Measurements from ENCODE around the gene GPR42.

Gene GPR42

GRCh38 chr19:35360880-35361420, 9.9 kb upstream of the GPR42 start:
- no peak for DNase-seq (ENCODE audit: low read depth)
- no peak overlapping the region for H3K4me3 ChIP-seq (ENCODE audit: low read depth, low read length)
- TF ChIP-seq, protein P1, sequence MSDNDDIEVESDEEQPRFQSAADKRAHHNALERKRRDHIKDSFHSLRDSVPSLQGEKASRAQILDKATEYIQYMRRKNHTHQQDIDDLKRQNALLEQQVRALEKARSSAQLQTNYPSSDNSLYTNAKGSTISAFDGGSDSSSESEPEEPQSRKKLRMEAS (IDR thresholded peaks at IDR 0.05; ENCODE audit: low read depth, low read length) = no peak
- no peak for TF ChIP-seq CTCF (IDR thresholded peaks at IDR 0.05; ENCODE audit: low read depth, low read length)
- TF ChIP-seq POLR2A (IDR thresholded peaks at IDR 0.05; ENCODE audit: extremely low read depth, insufficient read length) = no peak
- no peak for TF ChIP-seq MYC (IDR thresholded peaks at IDR 0.05; ENCODE audit: low read depth, low read length)

- H3K4me3 ChIP-seq (ENCODE audit: low read depth, low read length) = no peak overlapping the region
- TF ChIP-seq CTCF (IDR thresholded peaks at IDR 0.05; ENCODE audit: low read depth, low read length) = no peak
- DNase-seq (ENCODE audit: low read depth) = no peak
Observed at GRCh38 chr19:35362261-35363000, 8.4 kb upstream of the GPR42 start.

DNA sequence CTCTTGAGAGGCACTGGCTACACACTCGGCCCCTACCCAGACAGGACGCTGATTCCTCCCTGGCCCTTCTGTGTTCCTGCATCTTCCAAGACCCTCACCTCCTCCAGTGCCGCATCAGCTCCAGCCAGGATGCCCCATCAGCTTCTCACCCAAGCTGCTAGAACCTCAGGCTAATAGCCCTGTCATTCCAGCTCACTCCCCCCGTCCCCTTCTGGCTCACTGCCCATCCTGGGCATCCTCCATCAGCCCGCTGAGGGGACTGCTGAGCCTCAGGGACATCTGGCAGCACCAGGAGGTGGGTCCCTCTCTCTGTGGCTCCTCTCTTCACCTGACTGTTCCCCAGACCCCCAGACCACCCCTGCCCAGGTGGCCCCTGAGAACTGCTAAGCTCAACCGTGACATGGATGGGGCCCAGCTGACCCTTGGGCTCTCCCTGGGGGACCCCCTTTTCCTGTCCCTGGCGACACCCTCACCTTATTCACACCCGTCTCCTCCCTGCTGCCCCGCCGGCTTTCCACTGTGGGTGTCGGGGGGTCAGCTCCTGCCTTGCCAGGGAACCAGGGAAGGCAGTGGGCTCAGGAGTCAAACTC, 7.8 kb upstream of the GPR42 start:
- DNase-seq (ENCODE audit: low read depth) = no peak
- TF ChIP-seq, protein P1 (IDR thresholded peaks at IDR 0.05; ENCODE audit: low read depth, low read length) = no peak
- TF ChIP-seq POLR2A (IDR thresholded peaks at IDR 0.05; ENCODE audit: extremely low read depth, insufficient read length) (no peak), CTCF (IDR thresholded peaks at IDR 0.05; ENCODE audit: low read depth, low read length) (no peak), MYC (IDR thresholded peaks at IDR 0.05; ENCODE audit: low read depth, low read length) (no peak)
- no peak overlapping the region for H3K4me3 ChIP-seq (ENCODE audit: low read depth, low read length)

- TF ChIP-seq, protein P1 (IDR thresholded peaks at IDR 0.05; ENCODE audit: low read depth, low read length) = no peak
- TF ChIP-seq POLR2A (IDR thresholded peaks at IDR 0.05; ENCODE audit: extremely low read depth, insufficient read length) (no peak), CTCF (IDR thresholded peaks at IDR 0.05; ENCODE audit: low read depth, low read length) (no peak), MYC (IDR thresholded peaks at IDR 0.05; ENCODE audit: low read depth, low read length) (no peak)
- no peak overlapping the region for H3K4me3 ChIP-seq (ENCODE audit: low read depth, low read length)
- no peak for DNase-seq (ENCODE audit: low read depth)
Observed at GRCh38 chr19:35363711-35364425, 7.0 kb upstream of the GPR42 start.

GRCh38 chr19:35365303-35365702, 5.6 kb upstream of the GPR42 start:
- no peak for DNase-seq (ENCODE audit: low read depth)
- TF ChIP-seq POLR2A (IDR thresholded peaks at IDR 0.05; ENCODE audit: extremely low read depth, insufficient read length) (no peak), CTCF (IDR thresholded peaks at IDR 0.05; ENCODE audit: low read depth, low read length) (no peak), MYC (IDR thresholded peaks at IDR 0.05; ENCODE audit: low read depth, low read length) (no peak)
- TF ChIP-seq, protein P1 (IDR thresholded peaks at IDR 0.05; ENCODE audit: low read depth, low read length) = no peak
- H3K4me3 ChIP-seq (ENCODE audit: low read depth, low read length) = no peak overlapping the region
